HG03571 (cell line): ENCODE results near the gene CYP26B1.

ENCODE experiments used
- ATAC-seq: cut with Tn5 transposase; IDR thresholded peaks from one replicate; pipeline ENCODE4 v1.9.1; 2021; ENCODE audit not compliant: unreplicated experiment

Gene CYP26B1

GRCh38 chr2:72147303-72147971 lies at the start of gene CYP26B1:
TSS of gene CYP26B1 (minus strand) at chr2:72147862. CDS start at chr2:72147834, 28 bp downstream.
- no peak for ATAC-seq

GRCh38 chr2:72193723-72194122 lies 46.1 kb upstream of the CYP26B1 start:
- no peak for ATAC-seq

- ATAC-seq, result no peak
Measured at GRCh38 chr2:72191441-72191840, 43.8 kb upstream of the CYP26B1 start.

GRCh38 chr2:72185206-72185605 lies 37.5 kb upstream of the CYP26B1 start:
- ATAC-seq, result no peak

GRCh38 chr2:72183466-72183865 lies 35.8 kb upstream of the CYP26B1 start:
- no peak for ATAC-seq

GRCh38 chr2:72183016-72183415 lies 35.4 kb upstream of the CYP26B1 start:
- no peak for ATAC-seq

GRCh38 chr2:72182547-72182946 lies 34.9 kb upstream of the CYP26B1 start:
- no peak for ATAC-seq

GRCh38 chr2:72181616-72182015 lies 34.0 kb upstream of the CYP26B1 start:
- ATAC-seq, result no peak

- no peak for ATAC-seq
Measured at GRCh38 chr2:72180351-72180750, 32.7 kb upstream of the CYP26B1 start.

- no peak for ATAC-seq
Measured at GRCh38 chr2:72178551-72178950, 30.9 kb upstream of the CYP26B1 start.

GRCh38 chr2:72176281-72176680 lies 28.6 kb upstream of the CYP26B1 start:
- no peak for ATAC-seq

GRCh38 chr2:72175636-72176035 lies 28.0 kb upstream of the CYP26B1 start:
- no peak for ATAC-seq

- no peak for ATAC-seq
Measured at GRCh38 chr2:72173640-72174321, 26.1 kb upstream of the CYP26B1 start.

GRCh38 chr2:72172478-72172877 lies 24.8 kb upstream of the CYP26B1 start:
- no peak for ATAC-seq

- ATAC-seq, result no peak
Measured at GRCh38 chr2:72166279-72166678, 18.6 kb upstream of the CYP26B1 start.

- ATAC-seq, result no peak
Measured at GRCh38 chr2:72165792-72166191, 18.1 kb upstream of the CYP26B1 start.

GRCh38 chr2:72162574-72162973 lies 14.9 kb upstream of the CYP26B1 start:
- ATAC-seq, result no peak

- no peak for ATAC-seq
Measured at GRCh38 chr2:72159211-72159993, 11.7 kb upstream of the CYP26B1 start.

- no peak for ATAC-seq
Measured at GRCh38 chr2:72157871-72158771, 10.5 kb upstream of the CYP26B1 start.

- no peak for ATAC-seq
Measured at GRCh38 chr2:72156872-72157271, 9.2 kb upstream of the CYP26B1 start.

- no peak for ATAC-seq
Measured at GRCh38 chr2:72155737-72156136, 8.1 kb upstream of the CYP26B1 start.
